GM18951 (cell line): ENCODE results near the gene NABP2.

Source experiments
- POLR2A ChIP-seq: IDR thresholded peaks from 4 replicates; pipeline ENCODE4 v1.6.1; 2011; ENCODE audit warnings: mild to moderate bottlenecking; ENCODE audit not compliant: insufficient read length, insufficient read depth; ENCODE audit errors: extremely low read depth
- in situ Hi-C: fragments of 300-500 bp; cut with MboI; formaldehyde crosslinking; loops from one replicate; pipeline ENCODE4 v1.12.0; 2022; ENCODE audit warnings: low sequenced_read_pairs, mixed read lengths, inconsistent platforms; ENCODE audit not compliant: unreplicated experiment

The NABP2 gene

DNA sequence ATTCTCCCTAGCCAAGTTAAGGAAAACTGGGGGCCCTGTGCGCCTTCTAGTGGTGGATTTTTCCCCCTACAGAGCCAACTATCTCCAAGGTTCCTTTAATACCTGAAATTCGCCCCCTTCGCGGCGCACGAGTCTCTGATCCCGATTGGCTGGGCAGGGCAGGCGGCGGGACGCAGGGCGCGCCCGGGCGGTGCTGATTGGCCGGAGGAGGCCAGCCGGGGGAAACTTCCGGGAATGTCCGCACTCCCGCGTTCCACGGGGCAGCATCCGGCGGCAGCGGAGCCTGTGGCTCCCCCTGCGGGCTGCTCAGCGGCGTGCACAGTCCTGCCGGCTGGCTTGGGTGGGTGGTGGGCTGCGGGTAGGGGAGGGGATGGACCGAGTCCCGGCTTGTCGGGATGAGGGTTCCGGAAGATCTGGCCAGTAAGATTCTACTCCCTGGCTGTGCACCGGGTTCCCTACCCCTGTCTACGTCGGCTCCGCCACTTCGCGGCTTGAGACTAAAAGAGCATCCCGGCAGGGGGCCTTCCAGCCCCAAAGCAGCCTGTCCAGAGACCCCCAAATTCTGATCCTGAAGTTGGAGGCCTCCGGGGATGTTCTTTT lies at the start of gene NABP2:
NABP2 (plus strand) TSS at position 241 of the 600 bp plus-strand sequence. CDS start 515 bp downstream, outside the sequence.
- in situ Hi-C loops: no loop called here
- TF ChIP-seq POLR2A: peak; percentile 70

DNA sequence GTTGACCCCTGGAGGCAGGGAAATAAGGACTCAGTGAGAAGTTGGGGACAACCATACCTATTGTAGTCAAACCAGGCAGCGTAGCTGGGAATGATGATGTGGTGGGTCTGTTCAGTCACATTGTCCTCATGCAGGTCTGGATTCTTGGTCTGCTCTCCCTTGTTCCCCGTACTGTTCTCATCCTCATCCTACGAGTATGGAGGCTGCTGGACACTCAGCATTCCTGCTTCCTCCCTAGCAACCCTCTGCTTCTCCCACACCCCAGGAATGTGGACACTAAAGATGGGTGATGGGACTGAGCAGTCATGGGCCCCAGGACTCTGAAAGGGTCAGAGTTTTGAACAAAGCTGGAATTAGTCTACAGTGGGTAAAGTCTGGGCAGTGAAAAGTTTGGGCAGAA lies 45.8 kb upstream of the NABP2 start:
- in situ Hi-C loops: no loop called here

GRCh38 chr12:56186957-56187356 lies 37.2 kb upstream of the NABP2 start:
- in situ Hi-C loops: no loop called here
- TF ChIP-seq POLR2A: no peak

More for the DNA sequence above, 45.8 kb upstream of the NABP2 start:
- no peak for TF ChIP-seq POLR2A

GRCh38 chr12:56188131-56188777 lies 35.9 kb upstream of the NABP2 start:
- in situ Hi-C loops: no loop called here
- no peak for TF ChIP-seq POLR2A

- TF ChIP-seq POLR2A: no peak
- in situ Hi-C loops: no loop called here
Measured at GRCh38 chr12:56188778-56189098, 35.4 kb upstream of the NABP2 start.

DNA sequence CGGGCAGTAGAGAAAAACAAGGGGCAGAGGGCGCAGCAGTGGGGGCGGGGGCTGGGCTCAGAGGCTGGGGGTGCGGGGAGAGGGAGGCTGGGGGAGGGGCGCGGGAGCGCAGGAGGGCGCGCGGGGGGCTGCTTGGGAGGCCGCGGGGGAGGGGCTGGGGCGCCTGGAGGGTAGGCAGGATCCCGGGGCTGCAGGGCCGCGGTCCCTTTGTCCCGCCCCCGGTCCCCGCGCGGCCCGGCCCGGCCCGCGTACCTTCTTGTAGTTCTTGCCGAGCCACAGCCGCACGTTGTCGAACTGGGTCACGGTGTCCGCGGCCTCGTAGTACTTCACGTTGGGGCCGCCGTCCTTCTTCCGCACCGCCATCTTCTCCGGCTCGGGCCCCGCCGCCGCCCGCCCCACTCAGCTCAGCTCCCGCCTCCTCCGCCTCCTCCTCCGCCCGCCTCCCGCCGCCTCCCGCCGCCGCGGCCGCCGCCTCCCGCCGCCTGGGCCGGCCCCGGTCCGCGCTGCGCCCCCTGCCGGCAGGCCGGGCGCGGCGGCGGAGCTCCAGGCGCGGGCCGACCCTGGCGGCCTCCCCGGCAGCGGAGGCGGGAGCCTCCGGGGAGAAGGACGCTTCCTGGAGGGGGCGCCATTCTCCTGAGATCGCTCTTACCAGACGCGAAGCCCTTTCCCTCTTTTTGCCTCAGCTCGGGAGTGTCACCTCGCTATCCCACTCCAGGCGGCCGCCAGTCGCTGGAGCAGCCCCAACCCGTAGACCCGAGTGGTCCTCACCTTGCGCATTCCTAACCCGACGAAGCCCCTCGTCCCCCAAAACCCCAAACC lies 34.8 kb upstream of the NABP2 start, which contains the start of gene SMARCC2:
SMARCC2 (minus strand) TSS at position 385 of the 819 bp plus-strand sequence; CDS start at position 363, 22 bp downstream.
- in situ Hi-C loops: no loop called here
- TF ChIP-seq POLR2A: peak; percentile 58

GRCh38 chr12:56189918-56190694 lies 34.0 kb upstream of the NABP2 start:
- in situ Hi-C loops: loop anchor here (10.0 kb wide), 1 partner anchor 275 kb away; the partner anchor contains the start of gene SPRYD4
- TF ChIP-seq POLR2A: peak; percentile 20

GRCh38 chr12:56190695-56191155 lies 33.4 kb upstream of the NABP2 start:
- TF ChIP-seq POLR2A: no peak
- in situ Hi-C loops: loop anchor here (10.0 kb wide), 1 partner anchor 274 kb away; the partner anchor contains the start of gene SPRYD4

GRCh38 chr12:56192582-56192981 lies 31.6 kb upstream of the NABP2 start:
- in situ Hi-C loops: loop anchor here (10.0 kb wide), 1 partner anchor 272 kb away; the partner anchor contains the start of gene SPRYD4
- TF ChIP-seq POLR2A: no peak

DNA sequence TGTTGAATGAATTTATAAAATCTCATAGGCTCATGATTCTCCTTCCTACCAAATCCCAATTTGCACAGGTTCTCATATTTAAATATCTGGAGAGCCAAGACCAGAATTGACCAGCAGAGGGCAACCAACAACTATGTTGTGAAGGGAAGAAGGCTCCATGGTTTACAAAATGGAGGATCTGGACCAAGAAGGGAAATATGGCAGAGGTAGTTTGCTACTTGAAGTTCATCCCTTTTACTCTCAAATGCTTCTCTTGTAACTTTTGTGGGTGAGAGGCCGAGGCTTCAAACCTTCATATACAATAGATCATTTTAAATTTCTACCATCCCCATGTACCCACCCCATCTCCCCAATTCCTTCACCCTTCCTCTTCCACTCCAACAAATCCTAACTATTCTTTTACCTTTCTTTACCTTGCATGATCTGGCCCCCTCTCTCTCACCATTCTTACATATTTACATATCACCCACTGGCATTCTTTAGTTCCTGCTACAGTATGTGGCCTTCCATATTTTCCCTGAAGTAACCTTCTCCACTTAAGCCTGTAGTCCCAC lies 31.0 kb upstream of the NABP2 start:
- peak; percentile 14 for TF ChIP-seq POLR2A
- in situ Hi-C loops: loop anchor here (10.0 kb wide), 1 partner anchor 272 kb away; the partner anchor contains the start of gene SPRYD4

GRCh38 chr12:56196818-56197550 lies 27.2 kb upstream of the NABP2 start:
- in situ Hi-C loops: loop anchor here (10.0 kb wide), 1 partner anchor 268 kb away; the partner anchor contains the start of gene SPRYD4
